GM18873 (cell line): ENCODE results near the gene SOX2.

Source experiments
- ATAC-seq: cut with Tn5 transposase; IDR thresholded peaks from one replicate; pipeline ENCODE4 v1.9.1; 2021; ENCODE audit warnings: mild to moderate bottlenecking, moderate library complexity, moderate number of reproducible peaks; ENCODE audit not compliant: unreplicated experiment, low FRiP score

SOX2 gene

DNA sequence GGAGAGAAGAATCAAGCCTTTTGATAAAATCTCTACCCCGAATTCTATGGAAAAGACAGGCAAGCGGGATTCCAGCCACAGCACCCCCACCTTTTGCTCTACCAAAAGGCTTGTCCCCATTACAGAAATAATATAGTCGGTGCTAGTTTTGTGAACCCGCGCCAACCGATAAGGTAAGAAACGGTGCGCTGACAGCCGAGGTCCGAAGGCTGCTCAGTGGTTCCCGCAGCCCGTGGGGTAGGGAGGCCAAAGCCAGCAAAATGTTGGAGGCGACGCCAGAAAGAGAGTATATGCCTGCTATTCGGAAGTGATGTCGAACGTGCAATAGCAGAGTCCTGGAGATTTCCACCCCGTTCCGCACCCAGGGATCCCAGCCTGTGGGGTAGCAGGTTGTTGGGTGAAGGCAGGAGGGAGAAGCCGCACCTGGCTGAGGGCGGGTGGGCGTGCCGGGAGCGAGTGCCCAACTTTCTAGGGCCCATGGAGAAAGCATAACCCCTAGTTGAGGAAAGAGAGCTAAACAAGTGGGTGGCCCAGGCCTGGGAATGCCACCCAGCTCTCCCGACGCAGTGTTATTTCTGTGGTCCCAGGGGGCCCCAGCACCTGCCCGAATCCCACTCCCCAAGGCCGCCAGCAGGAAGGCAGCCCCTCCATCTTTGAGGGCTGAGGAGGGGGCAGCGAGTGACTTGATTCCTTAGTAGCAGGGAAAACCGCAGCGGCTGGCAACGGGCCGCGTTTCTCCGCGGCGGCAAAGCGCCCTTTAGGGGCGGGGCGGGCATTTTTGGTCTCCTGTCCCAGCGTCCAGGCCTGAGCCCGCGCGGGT lies 7.9 kb upstream of the SOX2 start:
- ATAC-seq: no peak

DNA sequence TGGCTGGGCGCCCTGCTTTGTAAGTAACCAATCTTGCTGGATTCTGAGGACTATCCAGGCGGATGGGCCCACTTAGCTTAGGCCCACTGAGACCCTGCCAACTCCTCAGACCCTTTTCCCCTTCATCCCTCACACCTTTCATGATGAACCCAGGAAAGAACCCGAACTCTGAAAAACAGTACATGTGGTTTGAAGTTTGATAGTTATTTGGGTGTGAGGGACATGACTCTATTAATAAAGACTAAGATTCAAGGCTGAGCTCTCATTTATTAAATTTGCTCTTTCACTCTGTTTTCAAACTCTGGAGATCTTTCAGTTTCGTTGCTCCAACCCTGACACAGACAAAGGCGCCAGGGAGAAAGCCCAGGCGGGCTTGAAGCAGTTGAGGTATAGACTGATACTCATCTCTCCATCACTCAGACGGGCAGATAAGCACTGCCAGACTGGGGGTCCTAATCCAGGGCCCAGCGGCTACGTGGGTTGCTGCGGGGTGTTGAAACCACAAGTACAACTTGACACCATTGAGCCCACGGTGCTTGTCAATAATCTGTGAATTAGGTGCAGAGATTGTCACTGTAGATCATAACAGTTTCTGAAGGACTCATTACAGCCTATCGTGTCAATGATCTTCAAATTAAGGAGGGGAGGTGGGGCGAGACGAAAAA lies 7.2 kb upstream of the SOX2 start:
- ATAC-seq: no peak

DNA sequence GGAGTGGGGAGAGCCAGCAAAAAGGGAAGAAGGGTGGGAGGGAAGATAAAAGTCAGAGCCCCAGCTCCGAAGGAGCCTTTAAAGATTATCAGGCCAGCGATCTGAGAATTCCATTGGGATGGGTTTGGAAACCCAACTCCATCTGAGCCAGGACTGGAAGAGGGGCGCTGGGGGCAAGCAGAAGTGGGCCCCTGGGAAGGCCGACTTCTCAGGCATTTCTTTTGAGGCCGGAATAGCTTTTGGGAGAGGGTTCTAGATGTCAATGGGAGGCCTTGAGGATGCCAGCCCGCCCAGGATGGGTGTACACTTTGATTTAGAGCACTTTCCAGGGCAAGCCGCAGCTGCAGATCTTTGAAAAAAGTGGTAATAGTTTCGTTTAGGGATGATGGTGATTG lies 6.6 kb upstream of the SOX2 start:
- no peak for ATAC-seq

DNA sequence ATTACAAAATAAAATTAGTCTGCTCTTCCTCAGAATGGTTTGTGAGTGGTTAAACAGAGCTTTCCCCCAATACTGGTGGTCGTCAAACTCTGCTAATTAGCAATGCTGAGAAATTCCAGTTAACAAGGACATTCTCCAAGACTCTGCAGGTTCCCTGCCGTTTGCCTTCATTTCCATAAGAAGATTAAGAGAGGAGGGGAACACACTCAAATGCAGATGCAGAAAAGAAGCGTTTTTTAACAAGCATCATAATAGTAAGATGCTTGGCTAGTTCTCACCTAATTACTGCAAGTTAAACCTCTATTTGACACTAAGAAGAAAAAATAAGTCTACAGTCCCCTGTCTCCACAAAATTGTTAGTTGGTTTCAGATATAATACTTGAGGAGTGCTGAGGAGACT lies 3.7 kb upstream of the SOX2 start:
- ATAC-seq: no peak

DNA sequence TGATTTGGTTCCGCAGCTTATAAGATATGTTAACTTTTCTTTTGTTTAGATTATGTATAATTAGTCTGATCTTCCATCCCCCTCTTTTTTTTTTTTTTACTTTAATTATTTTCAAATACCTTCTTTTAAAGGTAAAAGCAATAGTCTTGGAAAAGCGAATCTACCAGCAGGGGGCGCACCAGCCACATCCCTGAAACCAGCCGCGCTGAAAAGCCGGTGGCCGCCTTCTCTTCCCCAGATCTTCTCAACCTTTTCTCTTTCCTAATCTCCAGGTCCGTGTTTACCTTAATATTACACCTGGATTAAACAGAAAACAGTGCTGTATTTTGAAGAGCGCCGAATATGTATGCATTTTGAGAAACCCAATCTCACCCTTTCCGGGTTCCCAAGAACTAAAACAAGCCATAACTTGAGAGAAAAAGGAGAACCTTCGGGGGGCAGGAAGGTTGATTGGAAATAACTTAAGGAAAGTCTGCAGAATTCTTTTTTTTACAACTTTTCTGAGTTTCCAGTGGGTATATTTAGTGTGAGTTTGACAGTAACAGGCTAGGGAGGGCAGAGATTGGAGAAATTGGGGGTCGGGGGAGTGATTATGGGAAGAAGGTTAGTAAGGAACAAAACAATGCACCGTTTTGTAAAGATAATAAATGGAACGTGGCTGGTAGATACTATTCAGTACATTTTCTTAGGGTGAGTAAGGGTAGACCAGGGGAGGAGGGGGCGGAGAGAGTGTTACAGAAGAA lies 2.0 kb upstream of the SOX2 start:
- ATAC-seq: no peak

DNA sequence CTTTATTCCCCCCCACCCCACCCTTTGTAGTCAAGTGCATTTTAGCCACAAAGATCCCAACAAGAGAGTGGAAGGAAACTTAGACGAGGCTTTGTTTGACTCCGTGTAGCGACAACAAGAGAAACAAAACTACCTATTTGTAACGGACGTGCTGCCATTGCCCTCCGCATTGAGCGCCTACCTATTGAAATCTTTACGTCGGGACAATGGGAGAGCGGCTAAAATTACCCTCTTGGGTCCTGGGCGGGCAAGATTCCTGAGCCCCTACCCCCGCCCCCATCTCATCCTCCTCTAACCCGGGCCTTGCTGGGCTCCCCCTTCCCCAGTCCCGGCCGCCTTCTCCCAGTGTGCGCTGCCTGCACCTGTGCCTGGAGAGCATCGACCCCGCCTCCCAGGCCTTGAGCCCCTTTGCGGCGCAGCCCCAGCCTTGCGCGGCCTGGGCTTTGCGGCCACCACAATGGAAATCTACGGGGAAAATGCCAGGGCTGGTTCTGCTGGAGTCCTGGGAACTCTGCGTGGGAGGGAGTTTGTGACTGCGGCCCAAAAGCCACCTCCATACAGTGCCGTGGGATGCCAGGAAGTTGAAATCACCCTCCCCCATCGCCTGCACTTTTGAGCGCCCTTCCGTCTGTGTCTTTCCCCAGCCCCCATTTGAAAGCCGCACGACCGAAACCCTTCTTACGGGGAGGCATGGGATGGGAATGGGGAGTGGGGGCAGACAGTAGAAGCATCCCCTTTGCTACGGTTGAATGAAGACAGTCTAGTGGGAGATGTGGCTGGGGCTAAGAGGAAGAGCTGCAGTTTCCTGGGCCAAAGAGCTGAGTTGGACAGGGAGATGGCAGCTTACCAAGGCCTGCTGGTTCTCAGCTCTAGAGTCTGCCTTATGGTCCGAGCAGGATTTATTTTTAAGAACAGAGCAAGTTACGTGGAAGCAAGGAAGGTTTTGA lies 1.1 kb upstream of the SOX2 start:
- ATAC-seq: no peak

DNA sequence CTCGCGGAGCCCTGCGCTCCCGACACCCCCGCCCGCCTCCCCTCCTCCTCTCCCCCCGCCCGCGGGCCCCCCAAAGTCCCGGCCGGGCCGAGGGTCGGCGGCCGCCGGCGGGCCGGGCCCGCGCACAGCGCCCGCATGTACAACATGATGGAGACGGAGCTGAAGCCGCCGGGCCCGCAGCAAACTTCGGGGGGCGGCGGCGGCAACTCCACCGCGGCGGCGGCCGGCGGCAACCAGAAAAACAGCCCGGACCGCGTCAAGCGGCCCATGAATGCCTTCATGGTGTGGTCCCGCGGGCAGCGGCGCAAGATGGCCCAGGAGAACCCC lies 464 bp downstream of the SOX2 start:
- no peak for ATAC-seq

DNA sequence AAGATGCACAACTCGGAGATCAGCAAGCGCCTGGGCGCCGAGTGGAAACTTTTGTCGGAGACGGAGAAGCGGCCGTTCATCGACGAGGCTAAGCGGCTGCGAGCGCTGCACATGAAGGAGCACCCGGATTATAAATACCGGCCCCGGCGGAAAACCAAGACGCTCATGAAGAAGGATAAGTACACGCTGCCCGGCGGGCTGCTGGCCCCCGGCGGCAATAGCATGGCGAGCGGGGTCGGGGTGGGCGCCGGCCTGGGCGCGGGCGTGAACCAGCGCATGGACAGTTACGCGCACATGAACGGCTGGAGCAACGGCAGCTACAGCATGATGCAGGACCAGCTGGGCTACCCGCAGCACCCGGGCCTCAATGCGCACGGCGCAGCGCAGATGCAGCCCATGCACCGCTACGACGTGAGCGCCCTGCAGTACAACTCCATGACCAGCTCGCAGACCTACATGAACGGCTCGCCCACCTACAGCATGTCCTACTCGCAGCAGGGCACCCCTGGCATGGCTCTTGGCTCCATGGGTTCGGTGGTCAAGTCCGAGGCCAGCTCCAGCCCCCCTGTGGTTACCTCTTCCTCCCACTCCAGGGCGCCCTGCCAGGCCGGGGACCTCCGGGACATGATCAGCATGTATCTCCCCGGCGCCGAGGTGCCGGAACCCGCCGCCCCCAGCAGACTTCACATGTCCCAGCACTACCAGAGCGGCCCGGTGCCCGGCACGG lies 991 bp downstream of the SOX2 start:
- no peak for ATAC-seq

DNA sequence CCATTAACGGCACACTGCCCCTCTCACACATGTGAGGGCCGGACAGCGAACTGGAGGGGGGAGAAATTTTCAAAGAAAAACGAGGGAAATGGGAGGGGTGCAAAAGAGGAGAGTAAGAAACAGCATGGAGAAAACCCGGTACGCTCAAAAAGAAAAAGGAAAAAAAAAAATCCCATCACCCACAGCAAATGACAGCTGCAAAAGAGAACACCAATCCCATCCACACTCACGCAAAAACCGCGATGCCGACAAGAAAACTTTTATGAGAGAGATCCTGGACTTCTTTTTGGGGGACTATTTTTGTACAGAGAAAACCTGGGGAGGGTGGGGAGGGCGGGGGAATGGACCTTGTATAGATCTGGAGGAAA lies 1.5 kb downstream of the SOX2 start:
- ATAC-seq: no peak

DNA sequence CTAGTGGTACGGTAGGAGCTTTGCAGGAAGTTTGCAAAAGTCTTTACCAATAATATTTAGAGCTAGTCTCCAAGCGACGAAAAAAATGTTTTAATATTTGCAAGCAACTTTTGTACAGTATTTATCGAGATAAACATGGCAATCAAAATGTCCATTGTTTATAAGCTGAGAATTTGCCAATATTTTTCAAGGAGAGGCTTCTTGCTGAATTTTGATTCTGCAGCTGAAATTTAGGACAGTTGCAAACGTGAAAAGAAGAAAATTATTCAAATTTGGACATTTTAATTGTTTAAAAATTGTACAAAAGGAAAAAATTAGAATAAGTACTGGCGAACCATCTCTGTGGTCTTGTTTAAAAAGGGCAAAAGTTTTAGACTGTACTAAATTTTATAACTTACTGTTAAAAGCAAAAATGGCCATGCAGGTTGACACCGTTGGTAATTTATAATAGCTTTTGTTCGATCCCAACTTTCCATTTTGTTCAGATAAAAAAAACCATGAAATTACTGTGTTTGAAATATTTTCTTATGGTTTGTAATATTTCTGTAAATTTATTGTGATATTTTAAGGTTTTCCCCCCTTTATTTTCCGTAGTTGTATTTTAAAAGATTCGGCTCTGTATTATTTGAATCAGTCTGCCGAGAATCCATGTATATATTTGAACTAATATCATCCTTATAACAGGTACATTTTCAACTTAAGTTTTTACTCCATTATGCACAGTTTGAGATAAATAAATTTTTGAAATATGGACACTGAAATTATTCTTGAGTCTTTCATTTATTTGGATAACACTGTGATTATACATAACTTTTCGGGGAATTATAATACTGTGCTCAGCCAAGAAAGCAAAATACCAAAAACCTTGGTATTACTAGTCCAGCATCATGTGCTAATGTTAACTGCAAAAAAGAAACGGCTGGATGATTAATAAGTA lies 2.2 kb downstream of the SOX2 start:
- ATAC-seq: no peak

DNA sequence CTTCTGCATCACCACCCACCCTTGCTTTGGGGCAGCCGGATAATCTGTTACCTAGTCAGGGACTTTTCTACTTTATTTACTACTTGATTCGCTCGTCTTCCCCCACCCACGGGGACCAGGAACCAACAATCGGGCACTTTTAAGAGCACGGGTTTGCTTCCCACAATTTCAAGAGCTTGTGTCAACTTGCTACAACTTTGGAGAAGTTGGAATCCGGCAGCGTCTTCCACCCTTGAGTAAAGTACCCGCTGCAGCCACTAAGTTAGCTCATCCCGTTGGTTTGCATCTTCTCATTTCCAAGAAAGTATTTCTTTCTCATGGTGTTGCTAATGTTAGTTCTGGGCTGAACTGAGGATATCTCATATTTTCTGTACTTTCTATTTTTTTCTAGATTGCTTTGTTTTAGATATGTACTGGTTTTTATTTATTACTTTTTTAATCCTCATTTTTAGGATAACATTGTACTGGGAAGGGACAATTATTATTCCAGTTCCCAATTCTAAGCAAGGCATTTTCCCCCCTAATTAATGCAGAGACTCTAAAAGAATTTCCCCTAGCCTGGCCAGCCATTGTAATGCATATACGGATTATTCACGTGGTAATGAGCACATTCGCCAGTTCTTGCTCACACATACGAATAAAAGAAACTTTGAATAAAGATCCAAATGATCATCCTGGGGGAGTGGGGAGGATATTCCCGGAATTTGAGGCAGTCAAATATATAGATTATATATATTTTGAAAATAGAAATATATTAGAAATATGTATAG lies 4.0 kb downstream of the SOX2 start:
- no peak for ATAC-seq

DNA sequence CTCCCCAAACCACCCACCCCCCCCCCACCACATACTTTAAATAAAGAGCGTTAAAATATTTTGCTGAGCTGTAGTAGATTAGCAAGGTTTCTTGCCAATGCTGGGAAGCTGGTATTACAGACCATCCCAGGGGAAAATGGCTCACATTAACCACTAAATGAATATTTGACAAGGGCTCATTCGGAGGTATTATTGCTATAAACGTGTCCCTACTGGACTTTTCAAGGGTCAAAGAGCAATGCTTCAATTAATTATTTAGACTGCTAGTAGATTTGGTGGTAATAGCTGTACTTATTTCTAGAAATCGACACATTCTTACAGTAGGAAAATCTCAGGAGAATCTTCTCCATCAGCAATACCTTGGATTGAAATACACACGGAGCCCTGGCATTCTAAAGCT lies 5.2 kb downstream of the SOX2 start:
- no peak for ATAC-seq

DNA sequence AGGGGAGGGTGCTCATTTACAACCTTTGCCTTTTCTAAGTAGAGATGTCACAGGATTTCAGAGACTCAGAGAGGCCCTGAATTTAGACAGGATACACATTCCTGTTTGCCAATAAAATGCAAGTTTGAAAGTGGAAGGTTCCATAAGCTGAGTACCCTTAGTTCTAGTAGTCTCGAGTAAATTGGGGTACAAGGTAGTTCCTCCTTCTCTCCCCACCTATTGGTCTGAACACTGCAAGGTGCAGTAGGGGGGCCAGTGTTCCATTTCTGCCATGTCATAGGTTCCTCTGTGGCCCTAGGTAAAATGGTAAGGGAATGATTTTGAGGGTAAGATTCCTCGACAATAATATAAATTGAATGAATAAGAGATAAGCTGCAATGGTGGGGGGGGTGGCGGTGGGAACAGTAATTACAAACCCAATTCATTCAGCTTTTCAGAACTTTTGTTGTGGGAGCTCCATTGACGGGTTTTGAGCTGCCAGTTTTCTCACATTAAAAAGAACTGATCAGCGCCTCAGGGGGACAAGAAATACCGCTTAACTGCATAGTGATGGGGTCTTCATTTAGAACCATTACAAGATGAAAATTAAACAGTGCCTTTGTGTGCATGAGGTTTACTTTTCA lies 5.9 kb downstream of the SOX2 start:
- ATAC-seq: no peak

DNA sequence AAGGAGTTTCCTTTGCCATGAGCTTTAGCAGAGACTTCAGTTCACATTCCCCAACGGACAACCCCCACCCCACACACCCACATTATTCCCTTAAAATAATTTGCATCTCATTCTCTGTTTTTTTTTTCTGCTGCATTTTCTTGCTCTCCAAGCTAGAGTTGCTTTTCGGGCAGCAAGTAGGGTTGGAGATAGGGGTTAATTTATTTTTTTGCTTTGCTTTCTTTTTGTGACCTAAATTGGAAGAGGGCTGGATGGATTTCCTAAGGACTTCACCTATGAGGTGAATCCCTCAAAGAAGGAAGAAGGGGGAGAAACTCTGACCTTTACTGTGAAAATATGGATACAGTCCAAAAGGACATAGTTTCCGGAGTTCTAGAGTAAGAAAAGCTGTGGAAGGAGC lies 6.6 kb downstream of the SOX2 start:
- no peak for ATAC-seq

DNA sequence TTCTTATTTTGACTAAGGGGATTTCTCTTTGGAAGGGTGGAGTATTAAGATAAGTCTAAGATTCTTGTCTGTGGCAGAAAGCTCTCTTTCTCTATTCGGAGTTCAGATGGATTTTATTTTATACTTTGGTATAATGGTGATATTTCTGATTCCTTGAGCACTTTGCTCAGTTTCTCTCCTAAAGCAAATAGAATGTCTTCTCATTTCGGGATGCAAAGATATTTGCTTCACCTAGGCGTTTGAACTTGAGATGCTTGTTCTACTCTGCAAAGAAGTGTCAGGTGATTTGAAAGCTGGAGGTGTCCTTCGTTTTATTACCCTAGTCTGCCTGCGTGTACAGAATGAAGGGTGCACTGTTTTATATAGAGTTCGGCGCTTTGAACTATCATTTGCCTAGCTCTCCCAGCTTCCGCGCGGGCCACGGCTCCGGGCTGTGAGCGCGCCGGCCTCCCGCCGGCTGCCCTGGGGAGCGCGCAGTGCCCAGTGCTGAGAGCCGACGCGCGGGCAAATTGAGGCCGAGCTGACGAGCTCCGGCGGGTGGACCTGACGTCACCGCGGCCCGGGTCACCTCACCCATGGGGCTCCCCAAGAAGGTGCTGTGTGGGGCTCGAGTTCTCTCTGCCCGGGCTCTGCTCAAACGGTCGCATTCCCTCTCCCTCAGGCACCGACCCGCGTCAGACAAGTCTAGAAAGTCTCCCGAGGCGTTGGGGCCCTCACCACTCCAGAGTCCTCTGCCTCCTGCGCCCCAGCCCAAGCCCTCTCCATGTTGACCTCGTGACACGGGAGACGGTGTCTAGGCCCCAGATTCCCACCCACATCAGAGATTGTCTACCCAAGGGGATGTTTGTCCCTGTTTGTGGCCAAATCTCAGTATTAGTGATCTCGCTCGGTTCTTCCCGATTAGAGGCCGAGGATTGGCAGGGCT lies 7.5 kb downstream of the SOX2 start:
- no peak for ATAC-seq

DNA sequence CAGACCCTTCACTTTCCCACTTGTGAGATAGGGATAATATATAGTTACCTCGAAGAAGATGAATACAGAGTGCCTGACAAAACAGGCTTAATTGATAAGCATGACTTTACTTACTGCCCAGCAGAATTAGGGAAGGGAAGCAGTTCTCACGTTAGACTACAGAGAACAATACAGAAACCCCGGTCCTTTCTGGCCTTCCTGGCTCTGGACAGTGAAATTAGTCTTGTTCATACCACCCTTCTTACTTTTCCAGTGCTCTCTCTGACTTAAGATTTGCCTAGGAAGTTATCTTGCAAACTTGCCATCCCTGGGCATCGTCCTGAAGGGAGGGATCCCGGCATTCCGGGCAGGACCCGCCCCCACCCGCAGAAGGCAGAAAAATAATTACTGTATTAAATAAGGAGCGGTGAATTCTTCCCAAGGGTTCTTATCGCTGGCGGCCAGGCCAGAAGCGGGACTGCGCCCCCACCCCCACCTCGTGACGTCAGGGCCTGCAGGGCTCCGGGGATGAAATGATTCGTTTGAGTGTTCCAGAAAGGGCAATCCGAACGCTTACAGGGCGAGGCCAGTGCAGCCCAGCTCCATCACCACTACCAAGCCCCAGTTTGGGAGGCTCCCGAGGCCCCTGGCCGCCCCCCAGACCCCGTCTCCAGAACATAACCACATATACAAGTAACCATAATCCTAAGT lies 8.4 kb downstream of the SOX2 start:
- ATAC-seq: no peak
